ENCODE data around the gene TRIM63. TPM values are rescaled to one million over a fixed set of nuclear protein-coding genes. Genes with fewer than 3 reads are reported as not detected.
A peak's percentile ranks its signal among the peaks of the same experiment; 100 is the strongest.

Gene TRIM63
- total and polyA plus RNA-seq, 9 of the 15 experiments (the other 6 are each of a cell fraction or from before 2014, with no cell fraction given) = 0.08 to 0.57 (median 0.36) TPM

DNA sequence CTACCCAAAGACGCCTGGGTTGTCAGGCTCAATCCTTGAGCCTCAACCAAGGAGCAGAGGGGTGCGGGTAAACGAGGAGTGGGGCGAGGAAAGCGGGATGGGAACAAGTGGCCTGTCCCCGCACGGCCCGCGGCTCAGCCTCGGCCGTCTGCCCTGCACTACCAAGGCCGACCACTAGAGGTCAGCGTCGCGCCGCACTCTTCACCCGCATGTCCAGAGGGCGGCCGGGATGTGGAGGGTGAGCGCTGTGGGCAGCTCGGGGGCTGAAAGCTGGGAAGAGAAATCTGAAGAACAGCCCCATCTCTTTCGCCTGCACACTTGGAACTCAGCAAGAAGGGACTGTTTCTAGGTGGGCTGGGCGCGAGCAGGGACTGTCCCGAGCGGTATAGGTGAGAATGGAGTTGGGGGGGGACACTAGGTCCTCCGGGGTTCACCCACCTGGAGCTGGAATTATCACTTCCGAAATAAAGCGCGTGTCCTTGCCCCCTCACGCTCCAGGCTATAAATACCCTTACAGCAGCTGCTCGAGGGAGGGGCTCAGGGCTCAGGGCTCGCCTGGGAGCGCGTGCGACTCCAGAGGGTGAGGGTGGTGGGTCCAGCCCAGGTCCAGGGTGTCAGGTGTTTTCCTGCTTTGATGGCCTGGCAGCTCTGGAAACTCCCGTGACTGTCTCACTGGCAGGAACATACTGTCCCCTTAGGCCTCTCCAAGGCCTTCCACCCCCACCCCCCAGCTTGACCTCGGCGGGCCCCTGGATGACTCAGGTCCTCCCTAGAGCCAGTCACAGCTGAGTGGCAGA is 31.3 kb downstream of the TRIM63 start (continued):
- TF ChIP-seq EP400 (IDR thresholded peaks at IDR 0.05) (peak; percentile 66), HDAC1 (IDR thresholded peaks at IDR 0.05) (no peak), TAL1 (IDR thresholded peaks at IDR 0.05) (no peak), POLR2B (IDR thresholded peaks at IDR 0.05; ENCODE audit: low read depth, partially characterized antibody) (no peak), PTTG1 (tag; IDR thresholded peaks at IDR 0.05; ENCODE audit: low read depth) (no peak), HIVEP1 (CRISPR knock-in tag; IDR thresholded peaks at IDR 0.05) (peak; percentile 58; the same call in 1 of the 2 replicates), NELFE (IDR thresholded peaks at IDR 0.05; ENCODE audit: insufficient read depth, insufficient read length) (no peak), MYBL2 (IDR thresholded peaks at IDR 0.05; ENCODE audit: low read depth) (no peak), MYBL2 (CRISPR knock-in tag; IDR thresholded peaks at IDR 0.05; ENCODE audit: borderline replicate concordance) (no peak), SIX5 (IDR thresholded peaks at IDR 0.05; ENCODE audit: borderline replicate concordance in 1 of 2, insufficient read depth in 1 of 2, low read depth in 1 of 2, low read length in 2 of 2) (no peak), SIN3A (IDR thresholded peaks at IDR 0.05; ENCODE audit: borderline replicate concordance in 2 of 2, control insufficient read depth in 1 of 2, low read depth in 2 of 2, low read length in 2 of 2) (peak in 1 of 2 experiments; percentile 44; a peak in 2 of 4 replicates), HNRNPK (IDR thresholded peaks at IDR 0.05; ENCODE audit: low read depth, low read length, poor library complexity, severe bottlenecking) (no peak), SMAD4 (CRISPR knock-in tag; conservative IDR thresholded peaks at IDR 0.05) (no peak; the same call in 1 of the 2 replicates), ZNF76 (CRISPR knock-in tag; IDR thresholded peaks at IDR 0.05; ENCODE audit: borderline replicate concordance) (no peak), FOXM1 (IDR thresholded peaks at IDR 0.05; ENCODE audit: low read depth) (no peak), FOXM1 (CRISPR knock-in tag; IDR thresholded peaks at IDR 0.05; ENCODE audit: low read depth) (no peak), CCNT2 (IDR thresholded peaks at IDR 0.05; ENCODE audit: borderline replicate concordance, extremely low read depth, insufficient read length, low read depth, low read length) (peak; percentile 9), MCM2 (IDR thresholded peaks at IDR 0.05; ENCODE audit: low read depth) (no peak), PHTF2 (CRISPR knock-in tag; IDR thresholded peaks at IDR 0.05) (no peak), NR2C1 (IDR thresholded peaks at IDR 0.05) (0 out of 2 replicates have a peak, but pooled peaks have one; percentile 37), NR2C1 (tag; IDR thresholded peaks at IDR 0.05) (peak; percentile 45)
- TF ChIP-seq, protein P1, sequence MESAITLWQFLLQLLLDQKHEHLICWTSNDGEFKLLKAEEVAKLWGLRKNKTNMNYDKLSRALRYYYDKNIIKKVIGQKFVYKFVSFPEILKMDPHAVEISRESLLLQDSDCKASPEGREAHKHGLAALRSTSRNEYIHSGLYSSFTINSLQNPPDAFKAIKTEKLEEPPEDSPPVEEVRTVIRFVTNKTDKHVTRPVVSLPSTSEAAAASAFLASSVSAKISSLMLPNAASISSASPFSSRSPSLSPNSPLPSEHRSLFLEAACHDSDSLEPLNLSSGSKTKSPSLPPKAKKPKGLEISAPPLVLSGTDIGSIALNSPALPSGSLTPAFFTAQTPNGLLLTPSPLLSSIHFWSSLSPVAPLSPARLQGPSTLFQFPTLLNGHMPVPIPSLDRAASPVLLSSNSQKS (CRISPR knock-in tag; IDR thresholded peaks at IDR 0.05) = no peak
- TF ChIP-seq, protein P2, sequence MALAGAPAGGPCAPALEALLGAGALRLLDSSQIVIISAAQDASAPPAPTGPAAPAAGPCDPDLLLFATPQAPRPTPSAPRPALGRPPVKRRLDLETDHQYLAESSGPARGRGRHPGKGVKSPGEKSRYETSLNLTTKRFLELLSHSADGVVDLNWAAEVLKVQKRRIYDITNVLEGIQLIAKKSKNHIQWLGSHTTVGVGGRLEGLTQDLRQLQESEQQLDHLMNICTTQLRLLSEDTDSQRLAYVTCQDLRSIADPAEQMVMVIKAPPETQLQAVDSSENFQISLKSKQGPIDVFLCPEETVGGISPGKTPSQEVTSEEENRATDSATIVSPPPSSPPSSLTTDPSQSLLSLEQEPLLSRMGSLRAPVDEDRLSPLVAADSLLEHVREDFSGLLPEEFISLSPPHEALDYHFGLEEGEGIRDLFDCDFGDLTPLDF (CRISPR knock-in tag; IDR thresholded peaks at IDR 0.05) = no peak
- TF ChIP-seq, protein P3, sequence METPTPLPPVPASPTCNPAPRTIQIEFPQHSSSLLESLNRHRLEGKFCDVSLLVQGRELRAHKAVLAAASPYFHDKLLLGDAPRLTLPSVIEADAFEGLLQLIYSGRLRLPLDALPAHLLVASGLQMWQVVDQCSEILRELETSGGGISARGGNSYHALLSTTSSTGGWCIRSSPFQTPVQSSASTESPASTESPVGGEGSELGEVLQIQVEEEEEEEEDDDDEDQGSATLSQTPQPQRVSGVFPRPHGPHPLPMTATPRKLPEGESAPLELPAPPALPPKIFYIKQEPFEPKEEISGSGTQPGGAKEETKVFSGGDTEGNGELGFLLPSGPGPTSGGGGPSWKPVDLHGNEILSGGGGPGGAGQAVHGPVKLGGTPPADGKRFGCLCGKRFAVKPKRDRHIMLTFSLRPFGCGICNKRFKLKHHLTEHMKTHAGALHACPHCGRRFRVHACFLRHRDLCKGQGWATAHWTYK (CRISPR knock-in tag; IDR thresholded peaks at IDR 0.05) = no peak
